HepG2 (cell line): Measurements from ENCODE around the gene OR8B3.

Experiments used
- CHD2 ChIP-seq: IDR thresholded peaks from 2 replicates; pipeline ENCODE4 v1.6.1; 2011; ENCODE audit warnings: low read depth, low read length, improper control_type of control experiment
- CTCF ChIP-seq: sonication (generic); formaldehyde crosslinking; IDR thresholded peaks from 2 replicates; pipeline ENCODE4 v1.5.0; 2020; ENCODE audit warnings: mild to moderate bottlenecking, missing genetic modification reagents, moderate library complexity
- JUND ChIP-seq: sonication (generic); formaldehyde crosslinking; IDR thresholded peaks from 2 replicates; pipeline ENCODE4 v1.8.0; 2022; ENCODE audit warnings: mild to moderate bottlenecking, missing genetic modification reagents
- NBN ChIP-seq: fragments of 450-650 bp; conservative IDR thresholded peaks from 2 replicates; pipeline ENCODE4 v1.6.1; 2017
- SKI ChIP-seq: fragments of 450-650 bp; IDR thresholded peaks from one replicate; pipeline ENCODE4 v1.6.1; 2018; ENCODE audit warnings: mild to moderate bottlenecking; ENCODE audit not compliant: partially characterized antibody
- ZNF800 ChIP-seq: sonication (generic); formaldehyde crosslinking; IDR thresholded peaks from 2 replicates; pipeline ENCODE4 v1.4.0; 2020; ENCODE audit warnings: missing genetic modification reagents

- TF ChIP-seq CTCF (CRISPR knock-in tag) (no peak), CHD2 (no peak), SKI (no peak), JUND (no peak), NBN (no peak), ZNF800 (CRISPR knock-in tag) (no peak)
Measured at GRCh38 chr11:124405581-124405980, 6.8 kb upstream of the OR8B3 start.
